ENCODE measurements around the gene ITGAL. TPM values are rescaled to one million over a fixed set of nuclear protein-coding genes. Genes with fewer than 3 reads are reported as not detected.

Gene ITGAL
- total and polyA plus RNA-seq, 2 of the 13 experiments (the other 11 are each of a cell fraction or from before 2014, with no cell fraction given): 0.86 to 1.2 TPM

DNA sequence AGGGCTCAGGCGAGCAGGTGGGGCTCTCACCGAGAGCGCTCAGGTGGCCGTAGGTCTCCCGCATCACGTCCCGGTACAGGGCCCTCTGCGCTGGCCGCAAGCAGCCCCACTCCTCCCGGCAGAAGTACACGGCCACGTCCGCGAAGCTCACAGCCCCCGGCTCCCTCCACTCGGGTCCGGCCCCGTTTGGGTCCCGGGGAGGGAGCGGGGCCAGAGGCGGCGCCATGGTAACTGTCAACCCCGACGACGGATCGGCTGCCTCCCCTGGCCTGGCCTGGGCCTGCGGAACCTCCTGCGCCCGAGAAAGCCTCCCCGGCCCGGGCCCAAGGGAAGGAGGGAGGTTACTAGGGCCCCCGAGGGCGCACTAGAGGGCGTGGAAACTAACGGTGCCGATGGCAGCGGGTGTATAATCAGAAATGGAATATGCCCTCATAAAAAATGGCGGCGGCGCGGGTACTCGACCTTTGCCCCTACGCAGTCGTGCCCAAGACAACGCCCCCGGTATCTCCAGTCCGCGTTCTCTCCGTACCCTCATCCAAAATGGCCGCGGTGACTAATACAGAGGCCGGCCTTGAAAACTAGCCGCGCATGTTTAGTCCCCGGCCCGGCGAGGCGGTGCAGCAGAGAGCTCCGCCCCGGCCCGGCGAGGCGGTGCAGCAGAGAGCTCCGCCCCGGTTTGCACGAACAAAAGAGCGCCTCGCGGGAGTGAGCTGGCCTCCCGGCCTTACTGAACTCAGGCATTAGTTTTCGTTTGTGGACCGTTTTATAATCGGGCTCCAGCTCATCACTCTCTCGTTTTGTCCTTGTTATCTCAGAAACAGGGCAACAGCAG is 85.6 kb downstream of the ITGAL start, which contains the start of gene ZNF764 (continued):
- TF ChIP-seq JUND (CRISPR knock-in tag; IDR thresholded peaks at IDR 0.05) (no peak; the same call in 1 of the 2 replicates), MXD3 (CRISPR knock-in tag; IDR thresholded peaks at IDR 0.05) (peak; percentile 65; the same call in 1 of the 2 replicates), CREM (IDR thresholded peaks at IDR 0.05) (peak; percentile 90), CREM (CRISPR knock-in tag; IDR thresholded peaks at IDR 0.05) (no peak), ZBTB20 (CRISPR knock-in tag; IDR thresholded peaks at IDR 0.05; ENCODE audit: borderline replicate concordance, low read depth) (peak; percentile 91; the same call in 1 of the 2 replicates), KDM4B (CRISPR knock-in tag; IDR thresholded peaks at IDR 0.05) (peak; percentile 49; the same call in 1 of the 2 replicates), EHMT2 (IDR thresholded peaks at IDR 0.05; ENCODE audit: borderline replicate concordance, low read depth, low read length) (no peak), ZNF234 (CRISPR knock-in tag; conservative IDR thresholded peaks at IDR 0.05) (0 out of 2 replicates have a peak, but pooled peaks have one; percentile 9), HOXA3 (CRISPR knock-in tag; IDR thresholded peaks at IDR 0.05) (peak; percentile 99), ETV6 (CRISPR knock-in tag; conservative IDR thresholded peaks at IDR 0.05) (no peak), SMC3 (IDR thresholded peaks at IDR 0.05; ENCODE audit: low read length) (no peak), ZHX2 (IDR thresholded peaks at IDR 0.05; ENCODE audit: low read depth) (peak; percentile 99), ZHX2 (CRISPR knock-in tag; IDR thresholded peaks at IDR 0.05; ENCODE audit: borderline replicate concordance) (no peak; the same call in 1 of the 2 replicates), ZNF143 (CRISPR knock-in tag; IDR thresholded peaks at IDR 0.05) (0 out of 2 replicates have a peak, but pooled peaks have one; percentile 6), MTA1 (CRISPR knock-in tag; IDR thresholded peaks at IDR 0.05; ENCODE audit: borderline replicate concordance) (no peak), ZNF276 (CRISPR knock-in tag; IDR thresholded peaks at IDR 0.05; ENCODE audit: low read depth) (no peak)
